Kidney epithelial cell (primary cell): ENCODE data around the gene TTC13. TPM values are rescaled to one million over a fixed set of nuclear protein-coding genes. Genes with fewer than 3 reads are reported as not detected.

ENCODE experiments used
- DNase-seq: peaks from one replicate; pipeline ENCODE4 v3.0.0-alpha.2; 2010; ENCODE audit warnings: low read depth
- H3K27me3 ChIP-seq: 2 replicates; pipeline ENCODE4 v1.6.0; 2011; ENCODE audit warnings: low read length; ENCODE audit not compliant: control insufficient read depth, insufficient read depth
- H3K36me3 ChIP-seq: 2 replicates; pipeline ENCODE4 v1.5.1; 2011; ENCODE audit warnings: low read length; ENCODE audit not compliant: control insufficient read depth, insufficient read depth
- H3K4me3 ChIP-seq: 2 replicates; pipeline ENCODE4 v1.5.1; 2011; ENCODE audit warnings: low read depth, mild to moderate bottlenecking, control low read depth, low read length
- total RNA-seq: library from RNA; depleted of rRNA; stranded (reverse); fragments of >200 nt; gene quantifications from 2 replicates; pipeline ENCODE4 v1.2.3, GENCODE V29; 2015
- TF ChIP-seq, protein P1 (sequence below): IDR thresholded peaks from 2 replicates; pipeline ENCODE4 v1.5.1; 2011; ENCODE audit warnings: mild to moderate bottlenecking, moderate library complexity, low read length, control low read depth, inconsistent platforms; ENCODE audit not compliant: insufficient read depth, poor library complexity, severe bottlenecking

The TTC13 gene
- total RNA-seq, 1 donor from 2014 or later, result 8.3 TPM

DNA sequence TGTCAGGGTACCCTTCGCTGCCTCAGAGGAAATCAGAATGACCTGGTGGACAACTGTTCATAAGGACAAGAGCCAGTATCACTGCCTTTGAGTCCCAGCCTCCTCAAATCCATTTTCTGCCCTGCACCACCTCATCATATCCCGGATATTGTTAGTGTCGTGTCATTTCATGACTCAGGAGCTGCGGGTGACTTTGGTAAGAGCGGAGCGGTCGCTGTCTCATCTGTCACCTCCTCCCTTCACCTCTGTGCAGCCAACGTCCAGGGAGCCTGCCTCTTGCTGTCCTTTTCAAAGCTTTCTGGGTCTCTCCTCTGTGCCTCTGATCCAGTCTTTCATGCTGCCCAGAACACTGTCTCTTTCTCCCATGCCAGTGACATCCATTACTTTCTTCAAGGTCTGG, 103.3 kb downstream of the TTC13 start:
- no peak for DNase-seq
- Histone ChIP-seq H3K4me3 (no peak overlapping the region), H3K27me3 (peaks cover 11% of the 10 kb centered on the region), H3K36me3 (no peaks in the 10 kb centered on the region)
- TF ChIP-seq, protein P1, sequence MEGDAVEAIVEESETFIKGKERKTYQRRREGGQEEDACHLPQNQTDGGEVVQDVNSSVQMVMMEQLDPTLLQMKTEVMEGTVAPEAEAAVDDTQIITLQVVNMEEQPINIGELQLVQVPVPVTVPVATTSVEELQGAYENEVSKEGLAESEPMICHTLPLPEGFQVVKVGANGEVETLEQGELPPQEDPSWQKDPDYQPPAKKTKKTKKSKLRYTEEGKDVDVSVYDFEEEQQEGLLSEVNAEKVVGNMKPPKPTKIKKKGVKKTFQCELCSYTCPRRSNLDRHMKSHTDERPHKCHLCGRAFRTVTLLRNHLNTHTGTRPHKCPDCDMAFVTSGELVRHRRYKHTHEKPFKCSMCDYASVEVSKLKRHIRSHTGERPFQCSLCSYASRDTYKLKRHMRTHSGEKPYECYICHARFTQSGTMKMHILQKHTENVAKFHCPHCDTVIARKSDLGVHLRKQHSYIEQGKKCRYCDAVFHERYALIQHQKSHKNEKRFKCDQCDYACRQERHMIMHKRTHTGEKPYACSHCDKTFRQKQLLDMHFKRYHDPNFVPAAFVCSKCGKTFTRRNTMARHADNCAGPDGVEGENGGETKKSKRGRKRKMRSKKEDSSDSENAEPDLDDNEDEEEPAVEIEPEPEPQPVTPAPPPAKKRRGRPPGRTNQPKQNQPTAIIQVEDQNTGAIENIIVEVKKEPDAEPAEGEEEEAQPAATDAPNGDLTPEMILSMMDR, result no peak

DNA sequence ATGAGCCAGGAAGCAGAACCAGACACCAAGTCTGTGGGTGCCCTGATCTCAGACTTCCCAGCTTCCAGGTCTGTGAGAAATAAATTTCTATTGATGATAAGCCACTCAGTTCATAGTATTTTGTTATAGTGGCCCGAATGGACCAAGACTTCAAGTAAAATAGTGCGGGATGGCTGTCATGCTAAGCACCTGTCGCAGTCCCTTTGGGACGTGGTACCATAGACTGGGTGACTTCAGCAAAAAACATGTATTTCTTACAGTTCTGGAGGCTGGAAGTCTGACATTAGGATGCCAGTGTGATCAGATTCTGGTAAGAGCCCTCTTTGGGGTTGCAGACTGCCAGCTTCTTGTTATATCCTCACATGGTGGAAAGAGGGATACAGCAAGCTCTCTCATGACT, 107.7 kb downstream of the TTC13 start:
- no peak overlapping the region for H3K4me3 ChIP-seq
- TF ChIP-seq, protein P1, result no peak
- H3K36me3 ChIP-seq, result no peaks in the 10 kb centered on the region
- H3K27me3 ChIP-seq, result no peaks in the 10 kb centered on the region
- no peak for DNase-seq

DNA sequence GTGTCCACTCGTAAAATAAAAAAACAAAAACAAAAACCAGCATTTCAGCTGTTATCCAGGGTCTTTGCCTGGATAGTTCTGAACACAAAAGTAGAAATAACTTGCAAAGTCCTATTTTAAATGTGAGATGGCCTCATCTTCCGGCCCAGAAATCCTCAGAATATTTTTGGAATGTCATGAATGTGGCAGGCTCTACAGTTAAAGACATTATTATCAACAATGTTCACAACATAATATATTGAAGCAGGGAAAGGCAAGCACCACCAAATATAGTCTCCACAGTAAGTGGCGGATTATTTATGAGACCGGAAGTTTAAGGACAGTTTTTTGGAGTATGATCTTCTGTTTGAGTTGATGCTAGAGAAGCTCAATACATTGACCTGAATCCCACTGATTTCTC, 109.2 kb downstream of the TTC13 start:
- no peak overlapping the region for H3K4me3 ChIP-seq
- H3K27me3 ChIP-seq, result no peaks in the 10 kb centered on the region
- H3K36me3 ChIP-seq, result no peaks in the 10 kb centered on the region
- TF ChIP-seq, protein P1, result no peak
- no peak for DNase-seq

DNA sequence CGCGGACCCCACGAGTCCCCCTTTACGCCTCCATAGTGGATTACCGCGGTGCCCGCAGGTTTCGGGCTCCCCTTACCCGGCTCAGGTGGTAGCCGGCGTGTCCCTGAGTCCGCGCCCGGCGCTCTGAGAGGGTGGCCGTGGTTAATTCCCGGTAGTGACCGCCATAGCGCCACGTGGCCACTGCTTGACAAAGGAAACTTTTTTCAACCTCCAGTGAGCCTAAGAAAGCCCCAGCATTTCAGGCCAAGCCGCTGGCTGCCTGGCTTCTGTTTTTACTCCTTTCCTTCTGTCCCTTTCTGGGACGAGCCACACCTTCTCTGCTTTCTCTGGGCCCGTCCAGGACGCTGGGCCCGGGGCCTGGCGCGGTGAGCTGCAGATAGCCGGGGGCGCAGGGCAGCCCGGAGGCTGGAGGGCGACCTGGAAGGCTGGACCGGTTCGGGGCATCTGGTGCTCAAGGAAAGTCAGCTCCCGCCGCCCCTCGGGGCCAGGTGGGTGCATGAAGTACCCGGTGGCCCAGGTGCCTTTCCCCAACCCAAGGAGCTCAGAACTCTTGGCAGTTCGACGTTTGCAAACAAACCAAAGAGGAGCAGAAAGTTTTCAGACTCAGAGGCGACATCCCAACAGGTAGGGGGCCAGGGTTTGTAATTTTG, 109.8 kb downstream of the TTC13 start:
- Histone ChIP-seq H3K27me3 (no peaks in the 10 kb centered on the region), H3K4me3 (peak overlapping the region; percentile 91), H3K36me3 (no peaks in the 10 kb centered on the region)
- no peak for DNase-seq
- TF ChIP-seq, protein P1, result no peak

DNA sequence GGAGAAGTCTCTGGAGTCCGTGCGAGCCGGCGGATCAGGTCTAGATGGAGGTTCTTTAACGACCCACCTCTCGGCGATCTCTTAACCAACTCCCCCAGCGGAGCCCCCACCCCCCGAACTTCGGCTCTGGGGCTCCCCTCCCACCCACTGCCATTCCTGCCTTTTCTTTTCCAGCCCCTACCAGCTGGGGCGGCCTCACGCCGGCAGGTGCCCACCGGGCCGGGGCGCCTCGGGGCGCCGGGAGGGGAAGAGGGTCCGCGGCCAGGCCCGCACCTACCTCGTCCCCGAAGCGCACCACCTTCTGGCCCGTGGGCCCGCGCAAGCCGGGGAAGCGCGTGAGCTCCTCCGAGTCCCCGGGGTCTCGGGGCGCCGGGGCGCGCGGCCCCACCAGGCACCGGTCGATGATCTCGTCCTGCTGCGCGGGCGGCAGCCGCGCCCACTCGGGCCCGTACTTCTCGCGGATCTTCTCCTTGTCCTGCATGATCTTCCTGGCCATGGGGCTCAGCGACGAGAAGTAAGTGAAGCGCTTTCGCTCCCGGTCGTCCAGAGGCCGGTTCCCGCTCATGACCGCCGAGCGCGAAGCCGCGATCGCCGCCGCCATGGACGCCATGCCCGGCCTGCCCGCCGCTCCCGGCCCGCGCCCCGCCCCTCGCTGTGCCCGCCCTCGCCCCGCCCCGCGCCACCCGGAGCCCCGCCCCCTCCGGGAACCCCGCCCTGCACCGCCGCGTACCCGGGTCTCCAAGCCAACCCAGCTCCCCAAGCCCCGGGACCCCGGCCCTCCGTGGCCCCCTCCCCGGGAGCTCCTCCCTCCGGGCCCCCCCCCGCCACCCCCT, 110.5 kb downstream of the TTC13 start, which contains the start of gene C1orf198:
TSS of gene C1orf198 (minus strand) at position 619 of the 833 bp plus-strand sequence. CDS start at position 610, 9 bp downstream.
- peak within 1 kb of the TSS; percentile 91 for H3K4me3 ChIP-seq
- H3K27me3 ChIP-seq, result no peaks in the 10 kb centered on the region
- DNase-seq, result no peak
- TF ChIP-seq, protein P1, result no peak
- no peaks in the 10 kb centered on the region for H3K36me3 ChIP-seq
